Prostate gland (tissue), 2 donors: ENCODE measurements around the gene NUP85.

Source experiments
- CTCF ChIP-seq, 4 experiments: fragments of 200-600 bp in 2 of 4; fragments of 450-650 bp in 2 of 4; sonication (generic) in 2 of 4; IDR thresholded peaks; 1 replicate in 3 of 4; 2 replicates in 1 of 4; pipeline ENCODE4 v1.5.1; 2016 to 2019; ENCODE audit warnings: antibody characterized with exemption in 4 of 4, mild to moderate bottlenecking in 2 of 4, moderate library complexity in 2 of 4
- POLR2AphosphoS5 ChIP-seq: sonication (generic); formaldehyde crosslinking; IDR thresholded peaks from one replicate; pipeline ENCODE4 v1.6.1; 2017; ENCODE audit warnings: antibody characterized with exemption

- TF ChIP-seq CTCF (IDR thresholded peaks at IDR 0.05) (no peak), POLR2AphosphoS5 (no peak)
These were observed 23.2 kb upstream of the NUP85 start for GRCh38 chr17:75182319-75182568.
